Keratinocyte (primary cell): ENCODE data around the gene MYCBP2. TPM values are rescaled to one million over a fixed set of nuclear protein-coding genes. Genes with fewer than 3 reads are reported as not detected.

Experiments
- DNase-seq: peaks from one replicate; pipeline ENCODE4 v3.0.0-alpha.2; 2011; ENCODE audit warnings: low read depth, missing footprints, low spot score
- FAIRE-seq: peaks from 2 replicates; lab custom pipeline; 2011; peaks lifted over from hg19 to GRCh38; lab: Jason Lieb, UNC
- H2AFZ ChIP-seq: 2 replicates; pipeline ENCODE4 v1.6.0; 2012; ENCODE audit warnings: low read length, control low read depth, inconsistent platforms; ENCODE audit not compliant: control insufficient read depth
- H3K27ac ChIP-seq: 2 replicates; pipeline ENCODE4 v1.5.1; 2011; ENCODE audit warnings: low read length; ENCODE audit not compliant: control insufficient read depth, insufficient read depth
- H3K27me3 ChIP-seq: 3 replicates; pipeline ENCODE4 v1.6.0; 2011; ENCODE audit warnings: low read length; ENCODE audit not compliant: control insufficient read depth, insufficient read depth; ENCODE audit errors: extremely low read depth
- H3K36me3 ChIP-seq, 2 experiments: 2 replicates in 1 of 2; 3 replicates in 1 of 2; pipeline ENCODE4 v1.5.1; 2011; ENCODE audit warnings: low read length in 2 of 2, mild to moderate bottlenecking in 1 of 2; ENCODE audit not compliant: control insufficient read depth in 2 of 2, insufficient read depth in 2 of 2; ENCODE audit errors: extremely low read depth in 1 of 2
- H3K4me1 ChIP-seq: 3 replicates; pipeline ENCODE4 v1.5.1; 2011; ENCODE audit warnings: low read length; ENCODE audit not compliant: control insufficient read depth, insufficient read depth; ENCODE audit errors: extremely low read depth
- H3K4me2 ChIP-seq: 3 replicates; pipeline ENCODE4 v1.6.0; 2011; ENCODE audit warnings: low read depth, low read length; ENCODE audit not compliant: control insufficient read depth, insufficient read depth; ENCODE audit errors: extremely low read depth
- H3K4me3 ChIP-seq, 3 experiments: fragments of 200-600 bp in 1 of 3; sonication (generic) in 1 of 3; 2 replicates in 2 of 3; 3 replicates in 1 of 3; pipeline ENCODE4 v1.5.1; 2011 to 2016; ENCODE audit warnings: low read length in 3 of 3, mild to moderate bottlenecking in 3 of 3, control low read depth in 2 of 3, inconsistent platforms in 1 of 3, low read depth in 1 of 3, mixed read lengths in 1 of 3, mixed run types in 1 of 3, moderate library complexity in 1 of 3; ENCODE audit not compliant: control insufficient read depth in 2 of 3, insufficient read depth in 2 of 3; ENCODE audit errors: extremely low read depth in 1 of 3
- H3K79me2 ChIP-seq: 2 replicates; pipeline ENCODE4 v1.6.0; 2012; ENCODE audit warnings: low read length; ENCODE audit not compliant: control insufficient read depth, insufficient read depth
- H3K9ac ChIP-seq: 3 replicates; pipeline ENCODE4 v1.6.0; 2011; ENCODE audit warnings: low read length; ENCODE audit not compliant: control insufficient read depth, insufficient read depth; ENCODE audit errors: extremely low read depth
- H3K9me1 ChIP-seq: 3 replicates; pipeline ENCODE4 v1.6.0; 2011; ENCODE audit warnings: low read length; ENCODE audit not compliant: control insufficient read depth, insufficient read depth; ENCODE audit errors: extremely low read depth
- H3K9me3 ChIP-seq: 2 replicates; pipeline ENCODE4 v1.5.1; 2012; ENCODE audit warnings: low read depth, low read length; ENCODE audit not compliant: control insufficient read depth
- H4K20me1 ChIP-seq: 3 replicates; pipeline ENCODE4 v1.6.0; 2011; ENCODE audit warnings: low read length; ENCODE audit not compliant: control insufficient read depth, insufficient read depth; ENCODE audit errors: extremely low read depth
- EZH2 ChIP-seq: IDR thresholded peaks from one replicate; pipeline ENCODE4 v1.6.1; 2012; ENCODE audit warnings: inconsistent platforms, mild to moderate bottlenecking, low read length, moderate library complexity
- dilution Hi-C: fragments of 300-500 bp; cut with MboI; formaldehyde crosslinking; loops from one replicate; pipeline ENCODE4 v1.7.0; 2020; ENCODE audit warnings: low sequenced_read_pairs; ENCODE audit not compliant: extremely low pct_ligation_motif_present
- polyA plus RNA-seq, 5 experiments: library from polyadenylated mRNA; depleted of rRNA in 3 of 5; stranded (reverse) in 3 of 5; stranded (forward) in 1 of 5; unstranded in 1 of 5; fragments of >200 nt; gene quantifications; 1 replicate in 1 of 5; 2 replicates in 3 of 5; 3 replicates in 1 of 5; pipeline versions ENCODE4 v1.2.1 to v1.2.3, GENCODE V29; 2011 to 2012; ENCODE audit warnings: missing spikeins in 2 of 5, low read depth in 1 of 5, low replicate concordance in 1 of 5
- TF ChIP-seq, protein P1 (sequence below), 3 experiments: IDR thresholded peaks in 1 of 3; conservative IDR thresholded peaks in 1 of 3; optimal IDR thresholded peaks in 1 of 3; 2 replicates in 2 of 3; 3 replicates in 1 of 3; pipeline versions ENCODE3 to v1.5.1; 2011; ENCODE audit warnings: low read length in 3 of 3, mild to moderate bottlenecking in 3 of 3, moderate library complexity in 2 of 3, control low read depth in 1 of 3, inconsistent platforms in 1 of 3; ENCODE audit not compliant: insufficient read depth in 2 of 3; ENCODE audit errors: extremely low read depth in 1 of 3

MYCBP2 gene
- polyA plus RNA-seq, 1 donor (not counting 4 experiments of a cell fraction or from before 2014, with no cell fraction given): 43.8 TPM

DNA sequence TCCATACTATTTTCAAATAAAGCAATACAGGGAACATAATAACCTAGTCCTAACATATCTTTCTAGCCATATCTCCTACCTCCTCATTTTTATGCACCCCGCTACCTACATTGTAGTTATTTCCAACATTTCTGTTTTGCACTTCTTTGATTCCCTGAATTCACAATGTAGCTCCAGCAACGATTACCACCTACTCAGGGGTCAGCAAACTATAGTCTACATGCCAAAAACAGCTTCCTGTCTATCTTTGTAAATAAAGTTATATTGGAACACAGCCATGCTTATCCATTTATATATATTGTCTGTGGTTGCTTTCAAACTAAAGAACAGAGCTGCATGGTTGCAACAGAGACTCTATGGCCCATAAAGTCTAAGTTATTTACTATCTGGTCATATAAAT lies 16.7 kb downstream of the MYCBP2 start:
- no peak overlapping the region for H3K9ac ChIP-seq
- H3K4me2 ChIP-seq: no peak overlapping the region
- no peak overlapping the region for H2AFZ ChIP-seq
- H3K27ac ChIP-seq: no peak overlapping the region
- peaks cover 89% of the 10 kb centered on the region for H3K79me2 ChIP-seq
- FAIRE-seq (no peak), DNase-seq (no peak)
- no peaks in the 10 kb centered on the region for H4K20me1 ChIP-seq
- peaks cover 4% of the 10 kb centered on the region for H3K4me1 ChIP-seq
- no peaks in the 10 kb centered on the region for H3K36me3 ChIP-seq
- no peaks in the 10 kb centered on the region for H3K9me3 ChIP-seq
- no peak overlapping the region for H3K4me3 ChIP-seq
- no peaks in the 10 kb centered on the region for H3K9me1 ChIP-seq
- H3K27me3 ChIP-seq: no peaks in the 10 kb centered on the region
- dilution Hi-C loops: no loop called here
- no peak for TF ChIP-seq EZH2
- TF ChIP-seq, protein P1, sequence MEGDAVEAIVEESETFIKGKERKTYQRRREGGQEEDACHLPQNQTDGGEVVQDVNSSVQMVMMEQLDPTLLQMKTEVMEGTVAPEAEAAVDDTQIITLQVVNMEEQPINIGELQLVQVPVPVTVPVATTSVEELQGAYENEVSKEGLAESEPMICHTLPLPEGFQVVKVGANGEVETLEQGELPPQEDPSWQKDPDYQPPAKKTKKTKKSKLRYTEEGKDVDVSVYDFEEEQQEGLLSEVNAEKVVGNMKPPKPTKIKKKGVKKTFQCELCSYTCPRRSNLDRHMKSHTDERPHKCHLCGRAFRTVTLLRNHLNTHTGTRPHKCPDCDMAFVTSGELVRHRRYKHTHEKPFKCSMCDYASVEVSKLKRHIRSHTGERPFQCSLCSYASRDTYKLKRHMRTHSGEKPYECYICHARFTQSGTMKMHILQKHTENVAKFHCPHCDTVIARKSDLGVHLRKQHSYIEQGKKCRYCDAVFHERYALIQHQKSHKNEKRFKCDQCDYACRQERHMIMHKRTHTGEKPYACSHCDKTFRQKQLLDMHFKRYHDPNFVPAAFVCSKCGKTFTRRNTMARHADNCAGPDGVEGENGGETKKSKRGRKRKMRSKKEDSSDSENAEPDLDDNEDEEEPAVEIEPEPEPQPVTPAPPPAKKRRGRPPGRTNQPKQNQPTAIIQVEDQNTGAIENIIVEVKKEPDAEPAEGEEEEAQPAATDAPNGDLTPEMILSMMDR (optimal IDR thresholded peaks at IDR 0.05 in 1 of 3, IDR thresholded peaks at IDR 0.05 in 1 of 3, conservative IDR thresholded peaks at IDR 0.05 in 1 of 3; ENCODE audit: extremely low read depth in 1 of 3, insufficient read depth in 2 of 3, low read length in 3 of 3): no peak

DNA sequence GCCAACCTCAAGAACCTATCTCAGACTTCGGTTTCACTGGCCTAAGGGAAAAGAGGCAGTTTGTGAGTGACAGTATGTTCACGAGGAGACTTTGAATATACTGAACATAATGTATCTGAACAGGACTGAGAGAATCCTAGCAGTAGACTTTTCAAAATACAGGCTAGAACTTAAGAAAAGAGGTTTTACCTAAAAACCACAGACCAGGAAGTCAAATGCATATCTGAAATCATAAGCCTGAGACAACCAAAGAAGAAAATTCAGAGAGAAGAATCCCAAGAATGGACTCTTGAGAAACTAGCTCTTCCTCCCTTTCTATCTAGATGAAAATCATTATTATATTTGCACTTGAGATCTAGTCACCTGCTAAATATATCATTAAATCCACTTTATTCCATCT lies 17.6 kb downstream of the MYCBP2 start:
- H3K27me3 ChIP-seq: no peaks in the 10 kb centered on the region
- peaks cover 4% of the 10 kb centered on the region for H3K4me1 ChIP-seq
- H3K4me3 ChIP-seq: no peak overlapping the region
- H3K9ac ChIP-seq: no peak overlapping the region
- H3K9me3 ChIP-seq: no peaks in the 10 kb centered on the region
- TF ChIP-seq, protein P1 (optimal IDR thresholded peaks at IDR 0.05 in 1 of 3, IDR thresholded peaks at IDR 0.05 in 1 of 3, conservative IDR thresholded peaks at IDR 0.05 in 1 of 3; ENCODE audit: extremely low read depth in 1 of 3, insufficient read depth in 2 of 3, low read length in 3 of 3): no peak
- TF ChIP-seq EZH2: no peak
- DNase-seq (no peak), FAIRE-seq (no peak)
- peaks cover 87% of the 10 kb centered on the region for H3K79me2 ChIP-seq
- no peaks in the 10 kb centered on the region for H3K9me1 ChIP-seq
- H2AFZ ChIP-seq: no peak overlapping the region
- H3K36me3 ChIP-seq: no peaks in the 10 kb centered on the region
- no peaks in the 10 kb centered on the region for H4K20me1 ChIP-seq
- H3K4me2 ChIP-seq: no peak overlapping the region
- dilution Hi-C loops: no loop called here
- H3K27ac ChIP-seq: no peak overlapping the region
